Measurements from ENCODE around the gene H6PD. TPM values are rescaled to one million over a fixed set of nuclear protein-coding genes. Genes with fewer than 3 reads are reported as not detected.

H6PD gene
- total RNA-seq, 1 donor from 2014 or later: 48.4 TPM

DNA sequence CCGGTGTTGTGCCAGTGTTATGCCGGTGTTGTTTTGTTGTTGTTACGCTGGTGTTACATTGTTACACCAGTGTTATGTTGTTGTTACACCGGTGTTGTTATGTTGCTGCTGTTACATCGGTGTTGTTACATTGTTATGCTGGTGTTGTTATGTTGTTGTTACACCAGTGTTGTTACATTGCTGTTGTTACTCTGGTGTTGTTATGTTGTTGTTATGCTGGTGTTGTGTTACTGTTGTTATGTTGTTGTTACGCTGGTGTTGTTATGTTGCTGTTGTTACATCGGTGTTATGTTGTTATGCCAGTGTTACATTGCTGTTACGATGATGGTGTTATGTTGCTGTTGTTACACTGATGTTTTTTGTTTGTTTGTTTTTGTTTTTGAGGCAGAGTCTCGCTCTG, 24.1 kb downstream of the H6PD start:
- H3K9me3 Mint-ChIP-seq (ENCODE audit: unreplicated experiment): no peaks in the 10 kb centered on the region
- H3K27ac Mint-ChIP-seq (ENCODE audit: unreplicated experiment): no peak overlapping the region
- TF ChIP-seq, protein P1, sequence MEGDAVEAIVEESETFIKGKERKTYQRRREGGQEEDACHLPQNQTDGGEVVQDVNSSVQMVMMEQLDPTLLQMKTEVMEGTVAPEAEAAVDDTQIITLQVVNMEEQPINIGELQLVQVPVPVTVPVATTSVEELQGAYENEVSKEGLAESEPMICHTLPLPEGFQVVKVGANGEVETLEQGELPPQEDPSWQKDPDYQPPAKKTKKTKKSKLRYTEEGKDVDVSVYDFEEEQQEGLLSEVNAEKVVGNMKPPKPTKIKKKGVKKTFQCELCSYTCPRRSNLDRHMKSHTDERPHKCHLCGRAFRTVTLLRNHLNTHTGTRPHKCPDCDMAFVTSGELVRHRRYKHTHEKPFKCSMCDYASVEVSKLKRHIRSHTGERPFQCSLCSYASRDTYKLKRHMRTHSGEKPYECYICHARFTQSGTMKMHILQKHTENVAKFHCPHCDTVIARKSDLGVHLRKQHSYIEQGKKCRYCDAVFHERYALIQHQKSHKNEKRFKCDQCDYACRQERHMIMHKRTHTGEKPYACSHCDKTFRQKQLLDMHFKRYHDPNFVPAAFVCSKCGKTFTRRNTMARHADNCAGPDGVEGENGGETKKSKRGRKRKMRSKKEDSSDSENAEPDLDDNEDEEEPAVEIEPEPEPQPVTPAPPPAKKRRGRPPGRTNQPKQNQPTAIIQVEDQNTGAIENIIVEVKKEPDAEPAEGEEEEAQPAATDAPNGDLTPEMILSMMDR (IDR thresholded peaks at IDR 0.05): no peak
- no peaks in the 10 kb centered on the region for H3K27me3 Mint-ChIP-seq (ENCODE audit: unreplicated experiment)
- no peak overlapping the region for H3K4me3 Mint-ChIP-seq (ENCODE audit: unreplicated experiment)
- peaks cover 2% of the 10 kb centered on the region for H3K4me1 Mint-ChIP-seq (ENCODE audit: unreplicated experiment)
- peaks cover 6% of the 10 kb centered on the region for H3K36me3 Mint-ChIP-seq (ENCODE audit: unreplicated experiment)
- no peak for DNase-seq (ENCODE audit: extremely low spot score, unreplicated experiment)

DNA sequence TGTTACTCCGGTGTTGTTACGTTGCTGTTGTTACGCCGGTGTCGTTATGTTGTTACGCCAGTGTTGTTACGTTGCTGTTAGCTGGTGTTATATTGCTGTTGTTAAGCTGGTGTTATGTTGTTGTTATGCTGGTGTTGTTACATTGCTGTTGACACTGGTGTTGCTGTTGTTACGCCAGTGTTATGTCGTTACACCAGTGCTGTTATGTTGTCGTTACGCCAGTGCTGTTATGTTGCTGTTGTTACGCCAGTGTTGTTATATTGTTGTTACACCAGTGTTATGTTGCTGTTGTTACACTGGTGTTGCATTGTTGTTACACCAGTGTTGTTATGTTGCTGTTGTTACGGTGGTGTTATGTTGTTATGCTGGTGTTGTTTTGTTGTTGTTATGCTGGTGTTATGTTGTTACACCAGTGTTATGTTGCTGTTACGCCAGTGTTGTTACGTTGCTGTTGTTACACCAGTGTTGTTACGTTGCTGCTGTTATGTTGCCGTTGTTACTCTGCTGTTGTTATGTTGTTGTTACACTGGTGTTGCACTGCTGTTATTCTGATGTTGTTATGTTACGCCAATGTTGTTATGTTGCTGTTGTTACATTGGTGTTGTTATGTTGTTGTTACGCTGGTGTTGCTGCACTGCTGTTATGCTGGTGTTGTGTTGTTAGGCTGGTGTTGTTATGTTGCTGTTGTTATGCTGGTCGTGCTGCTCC, 25.6 kb downstream of the H6PD start:
- no peak overlapping the region for H3K27ac Mint-ChIP-seq (ENCODE audit: unreplicated experiment)
- no peak overlapping the region for H3K4me3 Mint-ChIP-seq (ENCODE audit: unreplicated experiment)
- no peaks in the 10 kb centered on the region for H3K4me1 Mint-ChIP-seq (ENCODE audit: unreplicated experiment)
- TF ChIP-seq, protein P1 (IDR thresholded peaks at IDR 0.05): no peak
- no peak for DNase-seq (ENCODE audit: extremely low spot score, unreplicated experiment)
- no peaks in the 10 kb centered on the region for H3K27me3 Mint-ChIP-seq (ENCODE audit: unreplicated experiment)
- no peaks in the 10 kb centered on the region for H3K9me3 Mint-ChIP-seq (ENCODE audit: unreplicated experiment)
- peaks cover 14% of the 10 kb centered on the region for H3K36me3 Mint-ChIP-seq (ENCODE audit: unreplicated experiment)

- no peak for DNase-seq (ENCODE audit: extremely low spot score, unreplicated experiment)
- Mint-ChIP-seq H3K4me3 (ENCODE audit: unreplicated experiment) (no peak overlapping the region), H3K4me1 (ENCODE audit: unreplicated experiment) (peaks cover 2% of the 10 kb centered on the region), H3K9me3 (ENCODE audit: unreplicated experiment) (no peaks in the 10 kb centered on the region), H3K27me3 (ENCODE audit: unreplicated experiment) (no peaks in the 10 kb centered on the region), H3K36me3 (ENCODE audit: unreplicated experiment) (peaks cover 12% of the 10 kb centered on the region), H3K27ac (ENCODE audit: unreplicated experiment) (no peak overlapping the region)
- TF ChIP-seq, protein P1 (IDR thresholded peaks at IDR 0.05): no peak
Observed at GRCh38 chr1:9261496-9261895, 26.9 kb downstream of the H6PD start.

- Mint-ChIP-seq H3K4me3 (ENCODE audit: unreplicated experiment) (no peak overlapping the region), H3K36me3 (ENCODE audit: unreplicated experiment) (peaks cover 12% of the 10 kb centered on the region), H3K27ac (ENCODE audit: unreplicated experiment) (no peak overlapping the region), H3K9me3 (ENCODE audit: unreplicated experiment) (no peaks in the 10 kb centered on the region), H3K27me3 (ENCODE audit: unreplicated experiment) (no peaks in the 10 kb centered on the region), H3K4me1 (ENCODE audit: unreplicated experiment) (peaks cover 8% of the 10 kb centered on the region)
- DNase-seq (ENCODE audit: extremely low spot score, unreplicated experiment): no peak
- TF ChIP-seq, protein P1 (IDR thresholded peaks at IDR 0.05): no peak
Observed at GRCh38 chr1:9262096-9262986, 27.8 kb downstream of the H6PD start.

DNA sequence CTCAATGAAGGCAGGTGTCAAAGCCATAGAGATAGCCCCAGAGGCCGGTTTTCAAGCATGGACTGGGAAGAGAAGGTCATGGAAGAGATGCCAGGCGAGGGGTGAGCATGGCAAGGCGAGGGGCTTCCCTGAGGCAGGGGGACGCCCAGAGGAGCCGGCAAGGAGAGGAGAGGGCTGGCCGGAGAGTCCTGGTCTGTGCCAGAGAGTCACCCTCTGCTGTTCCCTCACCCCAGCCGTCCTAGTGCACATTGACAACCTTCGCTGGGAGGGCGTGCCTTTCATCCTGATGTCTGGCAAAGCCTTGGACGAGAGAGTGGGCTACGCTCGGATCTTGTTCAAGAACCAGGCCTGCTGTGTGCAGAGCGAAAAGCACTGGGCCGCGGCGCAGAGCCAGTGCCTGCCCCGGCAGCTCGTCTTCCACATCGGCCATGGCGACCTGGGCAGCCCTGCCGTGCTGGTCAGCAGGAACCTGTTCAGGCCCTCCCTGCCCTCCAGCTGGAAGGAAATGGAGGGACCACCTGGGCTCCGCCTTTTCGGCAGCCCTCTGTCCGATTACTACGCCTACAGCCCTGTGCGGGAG, 28.8 kb downstream of the H6PD start:
- no peaks in the 10 kb centered on the region for H3K9me3 Mint-ChIP-seq (ENCODE audit: unreplicated experiment)
- H3K4me1 Mint-ChIP-seq (ENCODE audit: unreplicated experiment): peaks cover 9% of the 10 kb centered on the region
- DNase-seq (ENCODE audit: extremely low spot score, unreplicated experiment): no peak
- H3K27ac Mint-ChIP-seq (ENCODE audit: unreplicated experiment): no peak overlapping the region
- H3K27me3 Mint-ChIP-seq (ENCODE audit: unreplicated experiment): no peaks in the 10 kb centered on the region
- H3K4me3 Mint-ChIP-seq (ENCODE audit: unreplicated experiment): no peak overlapping the region
- peaks cover 12% of the 10 kb centered on the region for H3K36me3 Mint-ChIP-seq (ENCODE audit: unreplicated experiment)
- TF ChIP-seq, protein P1 (IDR thresholded peaks at IDR 0.05): no peak

Data from osteocyte (in vitro differentiated cells).